Putamen (tissue), 1 donor: Measurements from ENCODE around the gene CD109.
"Not testable (repeated sequence)": the region's sequence is repeated elsewhere in the genome, so short reads cannot be mapped to it uniquely, and the experiment has no call there.

Experiments
- DNase-seq: peaks from one replicate; pipeline ENCODE4 v3.0.0-alpha.2; 2016; ENCODE audit warnings: low spot score

CD109 gene

DNA sequence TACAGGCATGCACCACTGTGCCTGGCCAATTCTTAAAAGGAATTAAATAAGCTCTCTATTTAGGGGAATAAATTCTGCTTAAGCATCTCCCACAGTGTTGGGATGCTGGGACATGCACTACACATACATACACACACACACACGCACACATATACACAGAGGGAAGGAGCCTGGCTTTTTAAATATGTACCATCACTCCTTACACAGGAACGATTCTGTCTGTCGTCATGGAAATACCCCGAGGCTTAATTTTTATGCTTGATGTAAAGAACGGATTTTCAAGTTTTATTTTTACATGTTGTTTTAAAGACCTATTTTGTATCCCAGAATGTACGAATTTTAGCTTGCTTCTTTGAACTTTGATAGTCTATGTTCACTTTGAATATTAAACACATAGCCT, 95.3 kb downstream of the CD109 start:
- no peak for DNase-seq

GRCh38 chr6:73792738-73793137, 96.7 kb downstream of the CD109 start:
- no peak for DNase-seq

DNA sequence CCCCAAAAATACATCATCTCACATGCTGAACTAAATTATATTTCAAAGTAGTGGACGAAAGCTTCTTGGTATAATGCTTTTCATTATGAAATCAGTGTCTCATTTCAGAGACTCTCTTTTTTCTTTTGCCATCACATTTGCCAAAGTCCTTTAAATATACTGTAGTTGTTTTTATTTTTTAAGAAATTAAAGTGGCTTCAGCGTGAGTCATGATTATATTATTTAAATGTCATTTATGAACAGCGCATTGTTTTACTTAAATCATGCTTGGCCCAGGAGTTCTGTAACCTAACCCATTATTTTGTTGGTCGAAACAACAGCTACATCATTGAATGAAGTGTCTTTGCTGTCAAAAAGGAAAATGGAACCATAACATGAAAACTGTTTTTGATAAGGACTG, 100.9 kb downstream of the CD109 start:
- no peak for DNase-seq

- DNase-seq = no peak
These were observed 101.9 kb downstream of the CD109 start for GRCh38 chr6:73797861-73798260.

DNA sequence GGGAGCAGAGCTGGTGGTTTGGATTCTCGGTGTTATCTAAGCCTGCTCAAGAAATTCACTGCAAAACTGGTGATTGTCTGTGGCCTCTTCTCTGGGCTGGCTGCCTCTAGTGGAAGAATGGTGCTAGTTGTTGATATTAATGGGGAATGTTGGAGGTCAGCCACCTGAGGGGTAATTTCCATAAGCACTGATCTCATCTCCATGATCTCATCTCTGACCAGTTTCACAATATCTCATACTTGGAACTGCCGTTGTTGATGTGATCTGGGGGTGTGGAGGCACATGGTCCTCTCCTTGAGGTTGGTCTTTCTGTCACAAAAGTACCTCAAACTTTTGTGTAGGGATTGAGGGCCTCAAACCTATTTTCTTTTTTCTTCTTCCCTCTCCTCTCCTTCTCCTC, 102.6 kb downstream of the CD109 start:
- DNase-seq = peak; percentile 64

DNA sequence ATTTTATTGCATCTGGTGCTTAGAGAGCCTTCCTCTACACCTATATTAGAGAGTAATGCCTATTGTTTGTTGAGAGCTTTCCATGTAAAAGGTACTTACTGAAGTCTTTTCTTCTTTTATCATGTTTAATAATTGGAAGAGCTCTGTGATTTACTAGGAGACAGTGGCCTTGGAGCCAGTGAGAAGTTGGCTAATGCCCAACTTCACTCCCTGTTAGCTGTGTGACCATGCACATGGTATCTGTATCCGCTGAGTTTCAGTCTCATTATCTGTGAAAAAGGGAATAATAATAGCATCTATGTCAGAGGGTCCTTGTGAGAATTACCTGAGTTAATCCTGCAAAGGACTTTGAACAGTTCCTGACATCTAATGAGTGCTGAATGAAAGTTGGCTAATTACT, 105.0 kb downstream of the CD109 start:
- DNase-seq = no peak

GRCh38 chr6:73801652-73802268, 105.8 kb downstream of the CD109 start:
- DNase-seq = no peak

- DNase-seq = no peak
These were observed 106.4 kb downstream of the CD109 start for GRCh38 chr6:73802366-73802765.

DNA sequence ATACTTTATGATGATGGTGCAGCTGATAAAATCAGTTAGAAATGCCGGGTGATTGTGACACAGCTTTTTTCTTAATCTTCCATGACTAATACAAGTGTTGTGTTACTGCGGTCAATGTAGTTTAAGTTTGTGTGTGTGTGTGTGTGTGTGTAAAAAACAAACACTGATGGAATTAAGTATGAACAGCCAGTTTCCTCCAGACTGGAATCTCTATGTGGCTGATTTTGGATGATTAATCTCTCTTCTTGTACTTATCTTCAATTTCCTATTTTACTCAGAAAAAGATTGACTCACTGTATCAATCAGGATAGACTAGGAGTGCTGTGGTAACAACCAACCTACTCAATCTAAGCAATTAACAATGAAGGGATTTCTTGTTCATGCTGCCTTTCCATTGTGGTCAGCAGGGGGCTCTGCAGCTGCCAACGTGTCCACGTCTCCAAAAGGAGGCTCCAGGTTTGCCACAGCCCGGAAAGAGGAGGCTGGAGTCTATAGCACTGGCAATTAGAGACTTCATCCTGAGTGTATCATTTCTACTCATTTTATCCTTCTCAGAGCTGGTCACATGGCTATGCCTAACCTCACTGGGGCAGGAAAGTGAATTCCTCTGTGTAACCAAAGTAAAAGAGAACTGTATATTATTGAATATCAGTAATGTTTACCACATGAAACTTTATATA, 107.7 kb downstream of the CD109 start:
- no peak for DNase-seq

DNA sequence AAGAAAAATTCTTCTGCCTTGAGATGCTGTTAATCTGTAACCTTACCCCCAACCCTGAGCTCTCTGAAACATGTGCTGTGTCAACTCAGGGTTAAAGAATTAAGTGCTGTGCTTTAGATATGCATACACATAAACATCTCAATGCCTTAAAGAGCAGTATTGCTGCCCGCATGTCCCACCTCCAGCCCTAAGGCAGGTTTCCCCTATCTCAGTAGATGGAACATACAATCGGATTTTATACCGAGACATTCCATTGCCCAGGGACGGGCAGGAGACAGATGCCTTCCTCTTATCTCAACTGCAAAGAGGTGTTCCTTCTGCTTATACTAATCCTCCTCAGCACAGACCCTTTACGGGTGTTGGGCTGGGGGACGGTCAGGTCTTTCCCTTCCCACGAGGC, 109.2 kb downstream of the CD109 start:
- DNase-seq = not testable (repeated sequence)

- not testable (repeated sequence) for DNase-seq
These were observed 110.0 kb downstream of the CD109 start for GRCh38 chr6:73805982-73806381.

DNA sequence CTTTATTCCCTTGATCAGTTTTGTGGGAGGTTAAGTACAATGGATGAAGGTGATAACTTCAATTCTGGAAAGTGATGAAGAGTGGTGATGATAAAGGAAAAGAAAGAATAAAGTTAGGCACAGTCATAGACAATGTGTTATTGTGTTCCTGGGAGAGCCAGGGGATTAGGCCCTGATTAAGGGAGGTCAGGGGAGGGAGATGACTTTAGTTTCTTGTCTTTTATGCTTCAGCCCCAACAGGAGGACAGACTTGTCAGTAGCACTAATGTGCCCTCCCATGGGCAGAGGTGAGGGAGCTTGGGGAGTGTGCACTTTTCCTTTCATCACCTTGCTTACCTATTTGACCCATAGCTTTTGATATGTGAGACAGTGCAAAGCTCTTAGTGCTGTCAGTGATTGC, 115.7 kb downstream of the CD109 start:
- DNase-seq = no peak

DNA sequence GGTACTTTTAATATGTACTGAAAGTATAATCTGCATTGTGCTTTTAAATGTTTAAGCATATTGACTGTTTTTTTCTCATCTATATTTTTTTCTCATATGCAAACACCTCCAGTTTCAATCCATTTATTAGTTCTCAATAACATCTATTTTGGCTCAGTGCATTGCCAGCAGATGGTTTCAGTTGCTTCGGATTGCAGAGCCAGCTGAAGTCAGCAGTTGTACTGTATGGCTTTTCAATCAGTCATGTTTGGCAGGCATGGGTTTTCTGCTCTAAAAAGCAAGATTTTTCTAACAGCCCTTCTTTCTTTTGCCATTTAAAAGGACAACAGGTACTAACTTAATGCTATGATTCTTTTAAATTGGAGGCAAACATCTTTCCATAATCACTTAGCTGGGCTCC, 121.2 kb downstream of the CD109 start:
- DNase-seq = no peak

- no peak for DNase-seq
These were observed 127.2 kb downstream of the CD109 start for GRCh38 chr6:73823046-73823735.

DNA sequence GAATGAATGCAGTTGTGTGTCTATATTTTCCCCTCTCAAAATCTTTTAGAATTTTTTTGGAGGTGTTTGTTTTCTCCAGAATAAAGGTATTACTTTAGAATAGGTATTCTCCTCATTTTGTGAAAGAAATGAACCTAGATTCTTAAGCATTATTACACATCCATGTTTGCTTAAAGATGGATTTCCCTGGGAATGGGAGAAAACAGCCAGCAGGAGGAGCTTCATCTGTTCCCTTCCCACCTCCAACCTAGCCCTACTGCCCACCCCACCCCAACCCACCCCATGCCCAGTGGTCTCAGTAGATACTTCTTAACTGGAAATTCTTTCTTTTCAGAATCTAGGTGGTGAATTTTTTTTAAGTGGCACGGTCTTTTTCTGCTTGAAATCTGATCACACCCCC, 127.8 kb downstream of the CD109 start:
- no peak for DNase-seq

DNA sequence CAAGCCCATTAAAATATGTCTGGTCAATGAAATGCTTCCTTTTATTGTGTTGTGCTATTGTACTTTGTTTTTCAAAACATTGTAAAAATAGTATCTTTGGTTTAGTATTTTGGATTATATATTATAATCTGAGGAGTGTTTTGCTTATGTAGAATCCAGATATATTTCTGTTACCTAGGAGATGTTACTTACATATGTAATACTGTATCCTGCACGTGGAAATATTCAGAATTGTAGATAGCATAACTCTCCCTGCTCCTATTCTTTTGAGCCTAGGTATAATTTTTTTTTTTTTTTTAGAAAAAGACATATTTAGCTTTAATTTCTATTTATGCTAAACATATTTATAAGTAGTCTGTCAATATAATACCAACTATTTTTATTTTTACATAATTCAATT, 130.6 kb downstream of the CD109 start:
- no peak for DNase-seq

GRCh38 chr6:73830119-73830518, 134.1 kb downstream of the CD109 start:
- DNase-seq = no peak

DNA sequence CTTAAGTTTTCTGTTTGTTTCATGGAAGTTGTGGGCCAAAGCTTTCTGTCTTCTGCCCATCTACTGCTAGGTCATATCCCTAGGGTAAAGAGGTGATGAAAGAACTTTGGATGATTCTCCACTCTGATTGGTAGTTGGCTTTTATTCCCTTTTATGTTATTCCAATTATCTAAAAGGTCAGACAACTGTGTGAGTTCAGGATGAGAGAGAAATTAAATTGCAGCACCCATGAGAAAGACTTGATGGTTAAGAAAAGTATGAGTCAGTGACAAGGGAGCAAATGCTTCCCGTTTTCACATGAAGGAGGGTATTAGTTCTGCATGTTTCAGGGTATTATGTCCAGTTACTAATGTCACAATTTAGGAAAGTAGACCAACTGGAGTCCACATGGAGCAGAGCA, 136.3 kb downstream of the CD109 start:
- no peak for DNase-seq

DNA sequence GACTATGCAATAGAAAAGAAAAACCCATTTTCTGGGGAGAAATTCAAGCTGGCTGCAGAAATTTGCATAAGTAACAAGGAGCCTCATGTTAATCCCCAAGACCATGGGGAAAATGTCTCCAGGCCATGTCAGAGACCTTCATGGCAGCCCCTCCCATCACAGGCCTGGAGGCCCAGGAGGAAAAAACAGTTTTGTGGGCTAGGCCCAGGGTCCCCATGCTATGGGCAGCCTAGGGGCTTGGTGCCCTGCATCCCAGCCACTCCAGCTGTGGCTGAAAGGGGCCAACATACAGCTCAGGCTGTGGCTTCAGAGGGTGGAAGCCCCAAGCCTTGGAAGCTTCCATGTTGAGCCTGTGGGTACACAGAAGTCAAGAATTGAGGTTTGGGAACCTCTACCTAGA, 148.7 kb downstream of the CD109 start:
- DNase-seq = not testable (repeated sequence)

- not testable (repeated sequence) for DNase-seq
These were observed 155.0 kb downstream of the CD109 start for GRCh38 chr6:73851048-73851447.

DNA sequence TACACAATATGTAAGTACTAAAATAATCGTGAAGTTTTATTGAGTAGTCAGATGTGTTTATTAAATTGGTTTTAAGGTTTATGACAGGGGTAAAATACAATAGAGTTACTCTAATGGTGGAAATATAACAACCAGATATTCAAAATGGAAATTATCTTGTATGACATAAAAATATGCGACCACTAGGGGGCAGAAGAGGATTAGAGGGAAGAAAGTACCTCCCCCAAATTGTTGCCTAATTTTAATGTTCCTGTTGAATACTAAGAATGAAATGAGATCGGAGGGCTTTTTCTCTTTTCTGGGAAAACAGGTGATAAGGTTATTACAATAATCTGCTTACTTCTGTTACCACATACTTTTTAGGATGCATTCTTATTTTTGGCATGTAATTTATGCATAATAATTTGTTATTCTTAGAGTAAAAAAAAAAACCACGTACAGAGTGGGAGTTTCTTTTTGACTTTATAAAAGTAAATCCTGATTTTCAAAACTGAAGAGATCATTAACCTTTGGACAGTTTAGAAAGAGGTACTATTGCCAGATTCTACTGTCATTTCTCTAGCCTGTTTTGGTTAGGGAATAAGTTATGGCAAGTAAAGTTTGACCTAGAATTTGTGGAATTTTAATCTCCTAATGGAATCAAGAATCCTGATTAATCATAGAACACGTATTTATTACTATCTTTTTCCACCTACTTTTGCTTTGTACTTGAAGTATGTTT, 159.2 kb downstream of the CD109 start:
- DNase-seq = peak; percentile 7

DNA sequence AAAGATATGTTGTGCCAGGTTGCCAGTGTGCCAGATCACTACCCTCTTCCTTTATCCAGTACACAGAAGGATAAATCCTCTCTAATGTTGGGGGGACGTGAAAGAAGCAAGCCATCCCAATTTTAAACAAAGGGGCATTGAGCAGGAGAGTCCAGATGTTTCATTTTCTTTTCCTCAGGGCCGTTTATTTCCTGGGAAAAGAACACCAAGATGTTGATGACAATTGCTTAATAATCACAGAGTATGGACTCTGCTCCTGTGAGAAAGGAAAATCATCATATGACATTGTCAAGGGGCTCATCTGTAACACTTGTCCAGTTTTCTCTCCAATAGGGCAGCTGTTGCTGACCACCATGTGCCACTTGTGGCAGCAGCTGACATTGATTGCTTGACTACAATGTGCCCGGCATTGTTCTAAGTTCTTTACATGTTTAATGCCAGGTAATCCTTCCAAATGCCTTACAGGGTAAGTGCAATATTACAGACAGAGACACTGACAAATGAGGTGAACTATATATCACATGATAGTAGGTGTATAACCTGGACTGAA, 161.4 kb downstream of the CD109 start:
- no peak for DNase-seq

DNA sequence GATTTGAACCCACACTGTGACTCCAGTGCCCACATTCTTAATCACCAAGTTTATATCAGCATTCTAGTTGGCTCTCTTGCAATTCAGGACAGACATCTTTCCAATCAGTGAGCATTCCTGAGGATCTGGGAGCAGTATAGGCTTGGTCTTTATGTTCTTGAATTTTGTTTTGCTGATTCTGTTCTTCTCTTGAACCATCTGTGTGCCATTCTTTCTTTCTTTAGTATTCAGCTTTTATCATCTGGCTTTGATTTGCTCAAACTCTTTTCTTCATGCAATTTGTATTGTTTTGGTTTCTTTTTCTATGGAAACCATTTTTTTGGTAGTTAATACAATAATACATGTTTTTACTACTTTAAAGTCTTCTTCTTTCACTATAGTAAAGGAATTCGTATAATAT, 162.4 kb downstream of the CD109 start:
- DNase-seq = no peak
